GM19239 (cell line): ENCODE results near the gene ZNF407.

Experiments used
- DNase-seq: peaks from one replicate; pipeline ENCODE4 v3.0.0; 2011; ENCODE audit warnings: low spot score; ENCODE audit not compliant: insufficient read length
- FAIRE-seq: peaks from 2 replicates; lab custom pipeline; 2011; peaks lifted over from hg19 to GRCh38; lab: Jason Lieb, UNC

ZNF407 gene

GRCh38 chr18:74862094-74862493, 264.4 kb downstream of the ZNF407 start:
- FAIRE-seq (no peak), DNase-seq (no peak)

GRCh38 chr18:74866577-74866976, 268.9 kb downstream of the ZNF407 start:
- no peak for FAIRE-seq
- no peak for DNase-seq

GRCh38 chr18:74868461-74868860, 270.8 kb downstream of the ZNF407 start:
- peak; percentile 72 for FAIRE-seq
- no peak for DNase-seq

GRCh38 chr18:74869904-74870863, 272.5 kb downstream of the ZNF407 start:
- no peak for DNase-seq
- FAIRE-seq = peak; percentile 93

- FAIRE-seq = no peak
- DNase-seq = no peak
Observed at GRCh38 chr18:74870950-74871349, 273.3 kb downstream of the ZNF407 start.

- FAIRE-seq (no peak), DNase-seq (no peak)
Observed at GRCh38 chr18:74873629-74874028, 276.0 kb downstream of the ZNF407 start.

GRCh38 chr18:74874351-74874750, 276.7 kb downstream of the ZNF407 start:
- DNase-seq = no peak
- no peak for FAIRE-seq

GRCh38 chr18:74876630-74877243, 279.1 kb downstream of the ZNF407 start:
- FAIRE-seq = no peak
- DNase-seq = no peak

- no peak for DNase-seq
- no peak for FAIRE-seq
Observed at GRCh38 chr18:74878267-74878666, 280.6 kb downstream of the ZNF407 start.

GRCh38 chr18:74880706-74881278, 283.1 kb downstream of the ZNF407 start:
- DNase-seq (no peak), FAIRE-seq (no peak)

- DNase-seq (no peak), FAIRE-seq (no peak)
Observed at GRCh38 chr18:74892066-74892627, 294.5 kb downstream of the ZNF407 start.

- no peak for DNase-seq
Observed at GRCh38 chr18:74895686-74896085, 298.0 kb downstream of the ZNF407 start.

GRCh38 chr18:74896390-74896991, 298.8 kb downstream of the ZNF407 start:
- peak; percentile 68 for FAIRE-seq
- DNase-seq = peak; percentile 8

More at GRCh38 chr18:74895686-74896085, 298.0 kb downstream of the ZNF407 start:
- peak; percentile 31 for FAIRE-seq

- no peak for FAIRE-seq
- no peak for DNase-seq
Observed at GRCh38 chr18:74897971-74898657, 300.4 kb downstream of the ZNF407 start.

GRCh38 chr18:74898965-74899364, 301.3 kb downstream of the ZNF407 start:
- DNase-seq (no peak), FAIRE-seq (no peak)

- FAIRE-seq (no peak), DNase-seq (no peak)
Observed at GRCh38 chr18:74899554-74899953, 301.9 kb downstream of the ZNF407 start.

GRCh38 chr18:74901362-74902146, 303.9 kb downstream of the ZNF407 start:
- no peak for DNase-seq
- no peak for FAIRE-seq

GRCh38 chr18:74902147-74902455, 304.4 kb downstream of the ZNF407 start:
- no peak for DNase-seq
- no peak for FAIRE-seq

- FAIRE-seq (no peak), DNase-seq (no peak)
Observed at GRCh38 chr18:74905247-74905646, 307.6 kb downstream of the ZNF407 start.
